RWPE1 (cell line): ENCODE results near the gene TMEM235.
A peak's percentile ranks its signal among the peaks of the same experiment; 100 is the strongest.

Experiments used
- CTCF ChIA-PET: fragments of 350-600 bp; sonication (Branson Sonifier 250); formaldehyde crosslinking; extraction: SDS; loops from one replicate; lab custom pipeline; 2021; lab: Yijun Ruan, JAX
- POLR2A ChIA-PET: fragments of 400-600 bp; formaldehyde crosslinking; extraction: SDS; loops from one replicate; lab custom pipeline; 2020; ENCODE audit warnings: antibody characterized with exemption; ENCODE audit not compliant: low non-redundant PET; lab: Yijun Ruan, JAX
- DNase-seq: peaks from one replicate; pipeline ENCODE4 v3.0.0; 2012; ENCODE audit warnings: low spot score
- H3K27ac ChIP-seq: fragments of 450-650 bp; 2 replicates; pipeline ENCODE4 v1.5.1; 2017
- CTCF ChIP-seq: fragments of 450-650 bp; conservative IDR thresholded peaks from 2 replicates; pipeline ENCODE4 v1.5.1; 2017; ENCODE audit warnings: low read depth, mild to moderate bottlenecking

Gene TMEM235

GRCh38 chr17:78272181-78272913 lies 40.9 kb downstream of the TMEM235 start:
- POLR2A ChIA-PET: no interaction called here
- H3K27ac ChIP-seq: peak overlapping the region; percentile 59
- TF ChIP-seq CTCF: no peak
- CTCF ChIA-PET: interaction anchor here (1.1 kb wide), 1 partner anchor 21 kb away, joined by 5 read pairs; no protein-coding TSS in a partner anchor
- DNase-seq: peak; percentile 83

- ChIA-PET CTCF (interaction anchor here (1.1 kb wide), 1 partner anchor 21 kb away, joined by 5 read pairs; no protein-coding TSS in a partner anchor), POLR2A (no interaction called here)
- no peak for DNase-seq
- no peak for TF ChIP-seq CTCF
- H3K27ac ChIP-seq: peak overlapping the region; percentile 59
Observed at GRCh38 chr17:78272914-78273258, 41.5 kb downstream of the TMEM235 start.

- POLR2A ChIA-PET: no interaction called here
- no peak for TF ChIP-seq CTCF
- no peak overlapping the region for H3K27ac ChIP-seq
- DNase-seq: no peak
- CTCF ChIA-PET: no interaction called here
Observed at GRCh38 chr17:78273813-78274212, 42.4 kb downstream of the TMEM235 start.

GRCh38 chr17:78275355-78275754 lies 43.9 kb downstream of the TMEM235 start:
- H3K27ac ChIP-seq: no peak overlapping the region
- CTCF ChIA-PET: no interaction called here
- POLR2A ChIA-PET: no interaction called here
- TF ChIP-seq CTCF: no peak
- DNase-seq: no peak

- DNase-seq: no peak
- H3K27ac ChIP-seq: no peak overlapping the region
- no peak for TF ChIP-seq CTCF
- CTCF ChIA-PET: no interaction called here
- POLR2A ChIA-PET: no interaction called here
Observed at GRCh38 chr17:78276098-78276887, 44.9 kb downstream of the TMEM235 start.

GRCh38 chr17:78278139-78278741 lies 46.8 kb downstream of the TMEM235 start:
- no peak for DNase-seq
- no peak for TF ChIP-seq CTCF
- ChIA-PET CTCF (no interaction called here), POLR2A (interaction anchor here (0.6 kb wide), 1 partner anchor 62 kb away, joined by 4 read pairs; no protein-coding TSS in a partner anchor)
- no peak overlapping the region for H3K27ac ChIP-seq
